HL-60 (cell line): Measurements from ENCODE around the gene TGFBR1.

ENCODE experiments used
- GABPA ChIP-seq: IDR thresholded peaks from 2 replicates; pipeline ENCODE4 v1.6.1; 2012; ENCODE audit warnings: low read depth
- POLR2AphosphoS5 ChIP-seq: IDR thresholded peaks from 2 replicates; pipeline ENCODE4 v1.6.1; 2012; ENCODE audit warnings: low read depth
- TF ChIP-seq, protein P1 (sequence below): IDR thresholded peaks from one replicate; pipeline ENCODE4 v1.5.1; 2011; ENCODE audit warnings: low read length, control low read depth, inconsistent platforms; ENCODE audit not compliant: insufficient read depth
- TF ChIP-seq, protein P2 (sequence below): IDR thresholded peaks from 2 replicates; pipeline ENCODE4 v1.6.1; 2012; ENCODE audit warnings: low read depth; ENCODE audit not compliant: insufficient replicate concordance

DNA sequence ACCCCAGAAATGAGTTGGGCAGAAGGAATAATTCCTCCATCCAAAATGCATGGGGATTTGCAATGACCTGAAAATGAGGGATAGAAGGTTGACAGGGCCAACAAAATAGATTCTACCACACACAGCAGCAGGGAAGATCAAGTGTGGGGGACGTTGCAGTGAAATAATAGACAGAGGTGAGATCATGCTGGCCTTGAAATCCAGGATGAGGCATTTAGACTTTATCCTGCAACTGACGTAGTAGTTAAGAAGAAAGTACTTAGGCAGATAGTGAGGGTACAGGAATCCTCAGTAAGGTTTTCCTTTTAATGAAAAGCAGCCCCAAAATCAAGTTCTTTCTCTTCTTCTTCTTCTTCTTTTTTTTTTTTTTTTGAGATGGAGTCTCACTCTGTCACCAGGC lies 31.6 kb upstream of the TGFBR1 start:
- TF ChIP-seq, protein P1, sequence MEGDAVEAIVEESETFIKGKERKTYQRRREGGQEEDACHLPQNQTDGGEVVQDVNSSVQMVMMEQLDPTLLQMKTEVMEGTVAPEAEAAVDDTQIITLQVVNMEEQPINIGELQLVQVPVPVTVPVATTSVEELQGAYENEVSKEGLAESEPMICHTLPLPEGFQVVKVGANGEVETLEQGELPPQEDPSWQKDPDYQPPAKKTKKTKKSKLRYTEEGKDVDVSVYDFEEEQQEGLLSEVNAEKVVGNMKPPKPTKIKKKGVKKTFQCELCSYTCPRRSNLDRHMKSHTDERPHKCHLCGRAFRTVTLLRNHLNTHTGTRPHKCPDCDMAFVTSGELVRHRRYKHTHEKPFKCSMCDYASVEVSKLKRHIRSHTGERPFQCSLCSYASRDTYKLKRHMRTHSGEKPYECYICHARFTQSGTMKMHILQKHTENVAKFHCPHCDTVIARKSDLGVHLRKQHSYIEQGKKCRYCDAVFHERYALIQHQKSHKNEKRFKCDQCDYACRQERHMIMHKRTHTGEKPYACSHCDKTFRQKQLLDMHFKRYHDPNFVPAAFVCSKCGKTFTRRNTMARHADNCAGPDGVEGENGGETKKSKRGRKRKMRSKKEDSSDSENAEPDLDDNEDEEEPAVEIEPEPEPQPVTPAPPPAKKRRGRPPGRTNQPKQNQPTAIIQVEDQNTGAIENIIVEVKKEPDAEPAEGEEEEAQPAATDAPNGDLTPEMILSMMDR: no peak
- TF ChIP-seq GABPA: no peak
- TF ChIP-seq POLR2AphosphoS5: no peak
- TF ChIP-seq, protein P2, sequence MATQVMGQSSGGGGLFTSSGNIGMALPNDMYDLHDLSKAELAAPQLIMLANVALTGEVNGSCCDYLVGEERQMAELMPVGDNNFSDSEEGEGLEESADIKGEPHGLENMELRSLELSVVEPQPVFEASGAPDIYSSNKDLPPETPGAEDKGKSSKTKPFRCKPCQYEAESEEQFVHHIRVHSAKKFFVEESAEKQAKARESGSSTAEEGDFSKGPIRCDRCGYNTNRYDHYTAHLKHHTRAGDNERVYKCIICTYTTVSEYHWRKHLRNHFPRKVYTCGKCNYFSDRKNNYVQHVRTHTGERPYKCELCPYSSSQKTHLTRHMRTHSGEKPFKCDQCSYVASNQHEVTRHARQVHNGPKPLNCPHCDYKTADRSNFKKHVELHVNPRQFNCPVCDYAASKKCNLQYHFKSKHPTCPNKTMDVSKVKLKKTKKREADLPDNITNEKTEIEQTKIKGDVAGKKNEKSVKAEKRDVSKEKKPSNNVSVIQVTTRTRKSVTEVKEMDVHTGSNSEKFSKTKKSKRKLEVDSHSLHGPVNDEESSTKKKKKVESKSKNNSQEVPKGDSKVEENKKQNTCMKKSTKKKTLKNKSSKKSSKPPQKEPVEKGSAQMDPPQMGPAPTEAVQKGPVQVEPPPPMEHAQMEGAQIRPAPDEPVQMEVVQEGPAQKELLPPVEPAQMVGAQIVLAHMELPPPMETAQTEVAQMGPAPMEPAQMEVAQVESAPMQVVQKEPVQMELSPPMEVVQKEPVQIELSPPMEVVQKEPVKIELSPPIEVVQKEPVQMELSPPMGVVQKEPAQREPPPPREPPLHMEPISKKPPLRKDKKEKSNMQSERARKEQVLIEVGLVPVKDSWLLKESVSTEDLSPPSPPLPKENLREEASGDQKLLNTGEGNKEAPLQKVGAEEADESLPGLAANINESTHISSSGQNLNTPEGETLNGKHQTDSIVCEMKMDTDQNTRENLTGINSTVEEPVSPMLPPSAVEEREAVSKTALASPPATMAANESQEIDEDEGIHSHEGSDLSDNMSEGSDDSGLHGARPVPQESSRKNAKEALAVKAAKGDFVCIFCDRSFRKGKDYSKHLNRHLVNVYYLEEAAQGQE: no peak
